Measurements from ENCODE around the gene TSPAN32.

TSPAN32 gene

DNA sequence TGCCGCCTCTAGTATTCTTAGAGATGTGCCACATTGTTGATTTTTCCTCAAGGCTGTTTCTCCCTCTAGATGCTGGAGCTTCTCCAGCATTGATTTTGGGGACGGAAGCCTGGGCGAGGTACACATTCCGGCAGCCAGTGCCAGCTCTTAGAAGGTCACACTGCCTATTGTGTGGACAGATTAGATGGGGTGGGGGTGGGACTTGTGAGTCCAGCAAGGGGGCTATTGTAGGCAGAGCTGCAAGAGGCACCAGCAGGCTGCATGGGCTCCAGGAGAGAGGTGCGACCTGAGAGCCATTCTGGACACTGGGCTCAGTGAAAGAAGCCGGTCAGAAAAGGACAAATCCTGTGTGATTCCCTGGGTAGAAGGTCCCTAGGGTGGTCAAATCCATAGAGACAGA lies 12.5 kb upstream of the TSPAN32 start:
- no peak for DNase-seq (ENCODE audit: low read depth)

DNA sequence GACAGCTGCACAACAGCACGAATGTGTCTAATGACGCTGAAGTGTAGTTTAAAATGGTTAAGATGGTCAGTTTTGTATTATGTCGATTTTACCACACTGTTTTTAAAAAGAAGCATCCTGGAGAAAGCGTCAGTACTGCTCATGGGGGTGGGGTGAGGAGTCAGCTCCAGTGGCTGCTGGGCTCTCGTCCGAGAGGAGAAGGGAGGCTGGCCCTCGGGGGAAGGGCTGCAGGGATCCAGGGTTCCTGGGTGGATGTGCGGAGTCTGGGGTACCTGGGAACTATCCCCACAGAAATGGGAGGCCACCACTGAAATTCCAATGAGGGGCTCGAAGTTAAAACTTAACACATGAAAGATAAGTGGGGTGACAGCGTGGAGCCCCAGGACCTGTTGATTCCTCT lies 12.0 kb upstream of the TSPAN32 start:
- no peak for DNase-seq (ENCODE audit: low read depth)

DNA sequence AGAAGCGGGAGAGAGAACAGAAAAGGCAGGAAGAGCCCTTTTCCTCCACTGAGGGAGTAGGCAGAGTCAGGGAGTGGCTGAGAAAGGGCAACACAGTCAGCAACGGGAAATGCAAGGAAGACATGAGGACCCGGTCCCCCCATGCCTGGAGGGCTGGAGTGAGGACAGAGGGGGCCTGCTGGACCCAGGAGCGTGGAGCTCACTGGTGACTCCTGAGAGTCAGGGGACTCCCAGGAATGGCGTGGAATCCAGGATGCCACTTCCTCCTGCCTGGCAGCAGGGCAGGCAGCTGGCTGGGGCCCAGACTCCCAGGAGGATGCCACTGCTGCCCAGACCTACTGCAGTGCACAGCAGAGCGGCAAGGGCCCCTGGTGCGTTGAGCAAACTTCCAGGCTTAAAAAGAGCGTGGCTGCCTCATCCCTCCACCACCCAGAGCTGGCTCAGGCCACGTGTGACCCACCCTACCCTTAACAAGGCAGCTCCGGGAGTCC lies 11.4 kb upstream of the TSPAN32 start:
- no peak for DNase-seq (ENCODE audit: low read depth)

DNA sequence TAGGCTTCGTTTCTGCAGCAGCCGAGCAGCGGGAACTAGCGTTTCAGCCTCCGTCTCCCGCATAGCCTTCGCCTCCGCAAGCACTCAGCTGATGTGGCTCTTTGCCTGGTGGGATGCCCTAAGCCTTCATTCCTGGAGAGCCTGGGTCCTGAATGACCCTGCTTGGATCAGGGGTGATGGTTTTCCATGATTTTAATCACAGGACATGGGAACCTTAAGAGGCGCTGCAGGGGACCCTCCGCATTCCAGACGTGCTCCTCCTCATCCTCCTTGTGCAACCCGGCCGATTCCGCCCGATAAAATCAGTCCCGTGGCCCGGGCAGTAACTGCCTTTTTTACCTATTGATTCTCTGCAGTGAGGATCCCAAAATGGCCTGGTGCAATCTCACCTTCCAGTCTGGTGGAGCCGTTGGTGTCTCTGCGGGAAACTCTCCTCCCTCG lies 8.3 kb upstream of the TSPAN32 start:
- no peak for DNase-seq (ENCODE audit: low read depth)

DNA sequence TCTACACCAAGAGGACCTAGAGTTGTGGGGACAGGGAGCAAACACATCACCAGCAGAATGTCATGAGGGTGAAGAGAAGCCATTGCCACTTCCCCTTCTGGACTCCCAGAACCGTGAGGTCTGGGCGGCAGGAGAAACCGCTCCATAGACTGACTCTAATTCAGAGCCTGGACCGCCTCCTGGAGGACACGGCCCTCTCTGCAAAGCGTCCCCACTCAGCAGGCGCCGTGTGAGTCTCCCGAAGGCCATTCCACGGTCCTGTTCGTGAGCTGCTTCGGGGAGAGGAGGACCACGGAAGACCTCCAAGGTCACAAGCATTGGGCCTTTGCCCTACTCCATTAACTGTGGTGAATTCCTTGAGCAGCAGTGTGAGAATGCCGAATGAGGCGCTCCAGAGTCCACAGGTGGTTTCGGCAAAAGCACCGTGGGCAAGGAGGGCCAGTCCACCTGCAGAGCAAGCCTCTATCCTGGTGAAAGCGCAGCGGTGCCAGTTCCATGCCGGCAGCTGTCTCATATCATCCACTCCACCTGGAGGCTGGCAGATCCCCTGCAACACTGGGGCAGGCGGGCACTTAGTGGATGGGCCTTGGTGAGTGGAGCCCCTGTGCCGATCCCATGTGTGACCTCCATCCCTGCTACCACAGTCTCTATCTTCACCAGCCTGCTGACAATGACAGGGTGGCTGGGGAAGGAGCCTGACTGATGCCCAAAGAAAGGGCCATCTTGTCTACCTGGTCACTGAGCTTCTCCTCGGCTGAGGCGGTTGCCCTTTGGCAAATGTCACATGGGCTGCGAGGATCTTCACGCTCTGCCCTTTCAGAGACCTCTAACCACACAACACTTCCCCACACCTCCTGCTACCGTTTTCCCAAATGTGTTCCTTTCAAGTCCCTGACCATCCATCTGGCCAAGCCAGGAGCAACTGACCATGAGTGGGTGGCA lies 7.6 kb upstream of the TSPAN32 start:
- no peak for DNase-seq (ENCODE audit: low read depth)

DNA sequence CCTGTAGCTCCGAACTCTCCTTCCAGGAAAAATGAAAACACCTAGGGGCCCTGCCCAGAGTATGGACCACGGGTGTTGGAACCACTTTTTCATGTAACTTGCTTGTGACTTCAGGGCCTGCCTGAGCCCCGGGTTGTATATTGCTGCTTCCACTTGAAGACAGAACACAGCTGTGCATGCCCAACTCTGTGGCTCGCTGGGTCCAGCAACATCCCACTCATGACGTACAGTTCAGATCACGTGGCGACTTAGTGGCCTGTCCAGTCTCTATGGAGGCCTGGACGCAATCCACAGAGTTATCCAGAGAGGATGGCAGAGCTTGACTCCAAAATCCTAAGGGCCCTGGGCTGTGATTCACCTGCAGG lies 6.9 kb upstream of the TSPAN32 start:
- DNase-seq (ENCODE audit: low read depth): no peak

DNA sequence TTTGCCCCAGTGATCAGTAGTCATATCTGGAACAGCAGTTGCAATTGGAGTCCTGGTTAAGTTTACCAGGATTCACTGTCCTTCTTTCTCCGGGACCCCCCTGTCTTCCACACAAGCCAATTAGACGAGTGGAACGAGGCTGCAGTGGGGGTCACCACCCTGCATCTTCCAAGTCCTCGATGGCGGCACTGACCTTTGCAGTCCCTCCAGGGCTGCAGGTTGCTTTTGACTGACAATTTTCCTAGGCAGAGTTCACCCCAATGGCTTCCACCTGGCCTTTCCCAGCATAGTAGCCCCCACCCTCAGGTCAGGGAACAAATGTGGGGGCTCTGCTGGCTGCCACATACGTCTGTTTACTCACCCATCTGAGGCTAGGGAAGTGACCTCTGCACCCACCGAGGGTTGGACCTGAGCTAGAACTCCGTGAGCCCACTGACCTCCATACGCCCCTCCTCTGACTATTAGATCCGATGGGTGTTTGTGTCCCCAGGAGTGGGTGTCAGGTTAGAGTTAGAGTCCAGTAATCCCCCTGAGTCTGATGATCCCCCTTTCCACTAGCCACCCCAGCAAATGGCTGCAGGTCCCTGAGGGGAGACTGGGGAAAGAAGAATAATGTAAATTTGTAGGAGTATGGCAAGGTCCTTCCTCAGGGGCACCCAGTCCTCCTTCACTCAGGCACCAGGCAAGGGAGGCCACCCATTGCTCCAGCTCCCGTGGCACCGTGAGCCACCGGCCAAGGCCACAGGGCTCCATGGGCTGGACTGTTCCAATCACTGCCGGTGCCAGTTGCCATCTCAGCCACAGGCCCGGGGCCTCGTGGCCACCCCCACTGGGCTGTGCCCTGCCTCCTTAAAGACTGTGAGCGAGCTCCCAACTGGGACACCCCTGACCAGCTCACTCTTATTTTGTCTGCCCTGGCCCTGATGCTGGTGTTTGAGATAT lies 5.6 kb upstream of the TSPAN32 start:
- no peak for DNase-seq (ENCODE audit: low read depth)

DNA sequence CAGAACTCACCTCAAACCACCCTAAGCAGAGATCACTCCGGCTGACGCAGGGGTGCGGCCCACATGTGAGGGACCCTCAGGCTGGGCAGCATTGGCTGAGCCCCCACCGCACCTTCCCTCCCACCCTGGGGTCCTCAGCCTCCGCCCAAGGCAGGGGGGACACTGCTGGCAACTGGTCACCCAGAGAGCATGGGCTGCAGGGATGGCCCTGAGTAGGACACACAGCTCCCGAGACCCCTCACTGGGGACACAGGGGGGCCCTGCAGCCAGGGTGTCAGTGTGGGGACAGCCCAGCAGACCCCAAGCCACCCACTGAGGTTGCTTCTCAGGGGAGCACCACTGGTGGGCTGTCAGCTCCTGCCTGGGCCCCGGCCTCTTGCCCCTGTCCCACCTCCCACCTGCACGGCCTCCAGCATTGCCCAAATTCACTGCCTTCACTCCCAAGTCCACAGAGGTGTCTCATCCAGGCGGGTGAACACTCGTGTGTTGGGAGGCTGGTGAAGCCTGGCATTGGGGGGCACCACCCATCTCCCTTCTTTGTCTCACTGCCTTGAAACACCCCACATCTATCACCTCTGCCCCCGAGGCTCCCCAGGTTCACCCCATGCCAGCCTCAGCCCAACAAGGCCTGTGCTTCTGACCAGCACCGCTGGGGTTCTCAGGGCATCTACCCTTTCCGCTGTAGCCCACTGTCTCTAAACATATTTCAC lies 4.7 kb upstream of the TSPAN32 start:
- DNase-seq (ENCODE audit: low read depth): no peak

DNA sequence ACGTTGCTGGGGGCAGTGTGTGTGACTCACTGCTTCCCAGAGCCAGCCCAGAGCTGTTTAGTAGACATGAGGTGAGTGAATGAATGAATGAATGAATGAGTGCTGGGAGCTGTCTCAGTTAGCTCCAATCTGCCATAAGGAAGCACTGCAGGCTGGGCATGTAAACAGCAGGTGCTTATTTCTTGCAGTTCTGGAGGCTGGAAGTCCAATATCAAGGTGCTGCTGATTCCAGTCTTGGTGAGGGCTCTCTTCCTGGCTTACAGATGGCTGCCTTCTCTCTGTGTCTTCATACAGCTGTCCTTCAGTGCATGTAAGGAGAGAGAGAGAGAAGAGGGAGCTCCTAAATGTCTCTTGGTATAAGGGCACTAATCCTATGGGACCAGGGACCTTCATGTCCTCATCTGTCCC lies 4.2 kb upstream of the TSPAN32 start:
- no peak for DNase-seq (ENCODE audit: low read depth)

DNA sequence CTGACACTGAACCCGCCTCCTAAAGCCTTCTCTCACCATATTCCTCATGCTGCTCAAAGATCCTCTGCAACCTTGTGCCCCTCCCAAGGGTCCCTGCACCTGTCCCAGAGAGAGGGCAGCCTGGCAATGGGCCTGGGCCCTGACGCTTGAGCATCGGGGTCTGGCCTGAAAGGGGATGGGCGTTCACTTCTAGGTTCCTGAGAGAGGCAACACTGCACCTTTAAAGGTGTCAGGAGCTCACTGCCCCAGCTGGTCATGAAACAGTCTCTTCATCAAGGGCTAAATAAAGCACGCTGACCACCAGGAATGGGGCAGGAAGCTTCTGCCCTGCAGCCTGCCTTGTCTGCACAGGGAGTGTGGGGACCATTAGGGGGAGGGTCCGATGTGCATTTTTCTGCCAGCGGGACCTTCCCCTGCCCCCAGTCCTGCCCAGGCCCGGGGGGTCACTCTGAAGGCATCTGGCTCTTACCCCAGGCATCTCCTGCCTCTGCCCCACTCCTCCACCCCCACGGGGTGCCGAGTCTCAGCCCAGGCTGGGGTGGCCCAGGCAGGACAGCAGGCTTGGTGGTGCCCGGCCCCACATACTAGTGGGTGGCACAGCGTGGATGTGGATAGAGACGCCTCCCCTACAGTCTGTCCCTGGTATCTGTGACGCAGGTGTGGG lies 3.5 kb upstream of the TSPAN32 start:
- DNase-seq (ENCODE audit: low read depth): no peak

DNA sequence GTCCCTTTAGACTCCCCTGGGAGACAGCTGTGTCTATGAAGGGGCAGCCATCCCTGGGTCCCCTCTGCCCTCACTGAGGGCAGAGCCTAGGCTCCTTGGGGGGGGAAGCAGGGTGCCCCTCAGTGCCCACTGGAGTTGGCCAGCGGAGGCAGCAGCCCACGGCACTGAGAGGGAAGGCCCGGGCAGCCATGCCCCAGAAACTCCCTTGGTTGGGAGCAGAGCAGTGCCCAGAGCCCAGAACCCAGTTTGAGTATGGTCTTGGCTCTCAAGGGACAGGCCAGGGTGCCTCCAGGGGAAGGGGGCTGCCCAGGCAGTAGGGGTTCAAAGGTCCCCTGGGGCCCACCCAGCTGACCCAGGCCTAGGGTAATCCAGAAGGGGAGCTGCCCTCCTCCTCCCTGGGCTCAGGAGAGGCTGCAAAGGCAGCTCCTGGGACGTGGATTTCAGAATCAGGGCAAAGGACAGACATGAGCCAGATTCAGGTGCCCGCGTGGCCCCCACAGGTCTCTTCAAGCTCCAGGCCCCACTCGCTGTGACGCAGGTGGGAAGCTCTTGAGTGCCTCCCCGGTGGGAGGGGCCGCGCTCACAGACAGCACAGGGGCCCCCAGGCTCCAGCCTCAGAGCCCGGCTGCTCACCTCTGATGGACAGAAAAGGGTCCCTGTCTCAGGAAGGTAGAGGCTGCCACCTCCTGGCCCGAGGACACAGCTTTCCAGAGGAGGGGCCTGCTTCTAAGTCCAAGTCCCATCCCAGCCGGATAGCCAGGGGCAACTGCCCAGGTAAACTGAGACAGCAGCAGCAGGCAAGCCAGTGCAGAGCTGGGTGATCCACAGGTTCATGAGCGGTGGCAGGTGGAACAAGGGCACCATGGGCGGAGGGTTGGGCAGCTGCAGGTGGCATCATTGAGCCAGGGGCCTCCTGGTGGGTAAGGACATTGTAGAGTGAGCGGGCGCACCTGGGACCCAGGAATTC lies 2.7 kb upstream of the TSPAN32 start:
- DNase-seq (ENCODE audit: low read depth): no peak

DNA sequence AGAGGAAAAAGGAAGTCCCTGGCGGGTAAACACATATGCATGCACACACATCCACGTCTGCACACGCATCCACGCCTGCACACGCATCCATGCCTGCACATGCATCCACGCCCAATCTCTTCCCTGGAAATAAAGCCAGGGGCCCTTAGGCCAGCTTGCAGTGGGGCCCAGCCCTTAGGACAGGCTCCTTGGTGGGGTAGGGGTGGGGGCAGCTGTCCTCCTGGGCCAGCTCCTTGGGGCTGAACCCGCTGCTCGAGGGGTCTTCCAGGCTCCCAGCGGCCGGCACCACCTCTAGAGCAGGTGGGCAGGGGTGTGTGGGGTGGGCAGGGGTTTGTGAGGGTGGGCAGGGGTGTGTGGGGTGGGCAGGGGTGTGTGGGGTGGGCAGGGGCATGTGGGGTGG lies 2.0 kb upstream of the TSPAN32 start:
- DNase-seq (ENCODE audit: low read depth): no peak

DNA sequence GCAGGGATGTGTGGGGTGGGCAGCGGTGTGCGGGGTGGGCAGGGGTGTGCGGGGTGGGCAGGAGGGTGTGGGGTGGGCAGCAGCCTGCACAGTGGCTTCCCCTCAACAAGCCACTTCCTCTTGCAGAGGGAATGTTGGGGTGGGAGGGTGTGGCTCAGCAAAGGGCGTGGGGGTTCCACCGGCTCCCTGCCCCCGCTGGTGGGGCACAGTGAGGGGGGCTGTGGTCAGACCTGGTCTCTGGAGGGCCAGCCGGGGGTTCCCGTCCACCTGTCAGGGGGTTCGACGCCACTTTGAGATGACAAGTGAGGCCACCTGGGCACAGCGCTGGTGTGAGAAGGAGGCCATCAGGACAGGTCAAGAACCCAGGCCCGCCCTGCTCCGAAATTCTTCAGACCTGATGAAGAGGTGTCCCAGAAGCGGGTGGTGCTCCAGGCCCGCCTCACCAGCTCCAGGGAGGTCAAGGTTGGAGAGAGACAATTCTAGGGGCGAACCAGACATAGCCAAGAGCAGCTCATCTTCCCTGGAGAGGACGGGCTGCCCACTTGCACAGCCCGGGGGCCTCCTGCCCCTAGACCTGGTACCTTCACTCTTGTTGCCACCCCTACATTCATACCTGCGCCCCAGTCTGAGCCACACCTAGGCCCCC lies 1.4 kb upstream of the TSPAN32 start:
- DNase-seq (ENCODE audit: low read depth): no peak

DNA sequence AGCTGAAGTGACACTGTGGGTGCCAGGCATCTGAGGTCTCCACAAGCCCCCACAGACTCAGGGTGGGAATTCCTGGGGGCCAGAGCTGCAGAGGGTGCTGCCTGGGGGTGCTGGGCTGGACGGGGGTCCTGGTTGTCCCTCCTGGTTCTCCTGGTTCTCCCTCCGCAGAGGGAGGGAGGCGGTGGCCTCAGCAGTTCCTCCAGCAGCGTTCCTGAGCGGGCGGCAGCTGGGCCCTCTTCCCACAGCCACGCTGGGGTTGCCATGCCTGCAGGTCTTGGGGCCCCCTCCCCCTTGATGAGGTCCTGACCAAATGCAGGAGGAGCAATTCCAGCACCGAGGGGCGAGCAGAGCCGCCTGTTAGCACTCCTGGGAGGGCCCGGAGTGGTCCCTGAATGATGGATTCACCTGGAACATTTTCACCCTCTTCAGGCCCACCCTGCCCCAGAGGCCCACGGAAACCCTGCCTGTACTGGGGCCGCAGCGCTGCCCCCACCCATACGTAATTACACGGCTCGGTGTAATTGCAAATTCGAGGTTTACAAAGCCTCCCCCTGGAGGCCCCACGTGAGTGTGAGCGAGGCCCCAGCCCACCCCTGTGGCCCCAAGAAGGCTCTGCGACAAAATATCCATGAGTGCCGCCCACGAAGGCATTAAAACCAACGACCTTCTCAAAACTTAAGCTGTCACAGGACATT lies 730 bp upstream of the TSPAN32 start:
- no peak for DNase-seq (ENCODE audit: low read depth)

DNA sequence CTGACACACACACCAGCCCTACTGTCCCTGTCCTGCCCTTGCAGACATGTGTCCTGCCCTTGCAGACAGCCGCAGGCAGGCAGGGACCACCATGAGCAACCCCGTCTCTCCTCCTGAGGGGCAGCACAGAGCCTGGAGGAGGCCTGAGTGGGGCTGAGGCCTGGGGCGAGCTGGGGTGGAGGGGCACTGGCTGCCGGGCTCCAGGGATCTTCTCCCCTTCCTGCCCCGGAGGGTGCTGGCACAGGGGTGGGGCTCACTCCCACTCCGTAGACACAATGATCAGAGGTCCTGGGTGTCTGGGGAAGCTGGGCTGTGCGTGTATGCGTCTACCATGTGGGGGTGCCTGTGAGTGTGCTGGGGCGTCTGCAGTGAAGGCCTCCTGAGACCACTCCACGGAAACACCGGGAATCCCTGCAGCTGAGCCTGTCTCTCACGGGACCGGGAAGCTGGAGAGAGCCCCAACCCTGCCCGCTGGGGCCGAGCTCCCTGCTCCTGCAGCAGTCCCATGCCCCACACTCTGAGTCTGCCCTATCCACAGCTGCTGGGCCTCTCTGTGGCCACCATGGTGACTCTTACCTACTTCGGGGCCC lies 588 bp downstream of the TSPAN32 start:
- DNase-seq (ENCODE audit: low read depth): no peak

DNA sequence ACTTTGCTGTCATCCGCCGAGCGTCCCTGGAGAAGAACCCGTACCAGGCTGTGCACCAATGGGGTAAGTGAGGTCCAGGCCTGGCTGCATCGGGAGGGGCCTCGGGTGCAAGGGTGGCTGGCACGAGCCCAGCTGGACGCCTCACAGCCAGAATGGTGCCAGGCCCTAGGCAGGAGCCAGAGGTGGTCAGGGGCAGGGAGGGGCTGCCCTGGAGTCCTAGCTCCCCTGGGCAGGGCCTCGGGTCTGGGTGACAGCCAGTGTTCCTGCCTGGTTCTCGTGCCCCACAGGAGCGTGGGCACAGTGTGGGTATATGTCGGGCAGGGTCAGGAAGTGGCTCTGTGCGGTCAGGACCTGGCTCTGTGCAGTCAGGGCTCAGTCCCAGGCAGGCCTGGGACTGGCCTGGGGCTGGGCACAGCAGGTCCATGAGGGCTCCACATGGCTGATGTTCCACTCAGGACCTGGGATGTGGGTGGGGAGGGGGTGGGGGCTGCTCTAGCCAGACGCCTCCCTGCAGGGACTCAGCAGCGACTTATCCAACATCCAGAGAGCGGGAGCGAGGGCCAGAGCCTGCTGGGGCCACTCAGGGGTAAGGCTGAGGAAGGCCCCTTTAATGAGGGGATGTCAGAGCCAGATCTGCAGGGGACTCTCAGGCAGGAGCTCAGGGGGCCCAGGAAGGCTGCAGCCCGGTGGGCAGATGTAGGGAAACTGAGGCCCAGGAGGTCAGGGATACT lies 1.2 kb downstream of the TSPAN32 start:
- no peak for DNase-seq (ENCODE audit: low read depth)

DNA sequence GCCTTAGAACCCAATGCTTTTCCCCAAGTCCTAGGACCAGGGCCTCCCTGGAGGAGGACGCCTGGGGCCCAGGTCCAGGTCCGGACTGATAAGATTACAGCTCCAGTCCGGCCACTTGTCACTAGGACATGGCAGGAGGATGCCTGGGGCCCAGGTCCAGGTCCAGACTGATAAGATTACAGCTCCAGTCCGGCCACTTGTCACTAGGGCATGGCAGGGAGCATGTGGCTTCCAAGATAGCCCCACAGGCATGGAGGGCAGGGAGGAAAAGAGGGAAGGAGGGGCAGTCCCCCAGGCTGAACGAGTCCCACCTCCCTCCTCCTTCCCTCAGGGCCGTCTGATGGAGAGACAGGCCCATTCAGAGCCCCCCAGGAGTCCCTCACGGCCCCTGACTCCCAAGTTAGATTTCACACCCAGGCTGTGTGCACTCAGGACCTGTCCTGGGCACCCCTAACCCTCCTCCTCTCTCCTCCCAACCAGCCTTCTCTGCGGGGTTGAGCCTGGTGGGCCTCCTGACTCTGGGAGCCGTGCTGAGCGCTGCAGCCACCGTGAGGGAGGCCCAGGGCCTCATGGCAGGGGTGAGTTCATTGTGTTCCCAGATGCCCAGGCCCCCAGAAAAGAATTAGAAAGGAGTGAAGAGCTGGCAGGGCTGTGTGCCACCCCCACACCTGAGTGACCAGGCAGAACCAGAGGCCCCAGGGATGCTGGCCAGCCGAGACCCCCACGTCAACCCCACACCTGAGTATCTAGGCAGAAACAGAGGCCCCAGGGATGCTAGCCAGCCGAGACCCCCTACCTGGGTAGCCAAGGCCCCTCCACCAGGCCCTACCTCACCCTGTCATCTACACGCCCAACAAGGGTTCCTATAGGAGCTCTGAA lies 2.1 kb downstream of the TSPAN32 start:
- DNase-seq (ENCODE audit: low read depth): no peak
